ENCODE measurements around the gene PTPN14.
A peak's percentile ranks its signal among the peaks of the same experiment; 100 is the strongest.

DNA sequence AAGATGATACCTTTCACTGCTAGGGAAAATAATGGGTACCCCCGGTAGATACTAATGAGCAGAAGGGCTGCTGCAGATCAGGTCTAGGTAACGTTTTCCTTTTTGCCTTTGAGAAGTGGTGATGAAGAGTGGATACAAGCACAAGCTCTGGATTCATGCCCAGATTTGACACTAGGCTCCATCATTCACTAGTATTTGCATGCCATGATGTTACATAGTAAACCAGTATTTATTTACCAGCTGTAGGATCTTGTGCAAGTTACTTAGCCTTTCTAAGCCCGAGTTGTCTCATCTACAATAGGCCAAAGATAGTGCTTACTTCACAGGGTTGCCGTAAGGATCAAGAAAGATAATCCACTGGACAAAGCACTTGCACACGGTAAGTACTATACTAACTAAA is 14.2 kb downstream of the PTPN14 start:
- TF ChIP-seq POLR2A (IDR thresholded peaks at IDR 0.05; ENCODE audit: low read depth, low read length) (no peak), CEBPB (IDR thresholded peaks at IDR 0.05; ENCODE audit: low read depth, low read length) (0 out of 2 replicates have a peak, but pooled peaks have one; percentile 26)
- TF ChIP-seq, protein P1, sequence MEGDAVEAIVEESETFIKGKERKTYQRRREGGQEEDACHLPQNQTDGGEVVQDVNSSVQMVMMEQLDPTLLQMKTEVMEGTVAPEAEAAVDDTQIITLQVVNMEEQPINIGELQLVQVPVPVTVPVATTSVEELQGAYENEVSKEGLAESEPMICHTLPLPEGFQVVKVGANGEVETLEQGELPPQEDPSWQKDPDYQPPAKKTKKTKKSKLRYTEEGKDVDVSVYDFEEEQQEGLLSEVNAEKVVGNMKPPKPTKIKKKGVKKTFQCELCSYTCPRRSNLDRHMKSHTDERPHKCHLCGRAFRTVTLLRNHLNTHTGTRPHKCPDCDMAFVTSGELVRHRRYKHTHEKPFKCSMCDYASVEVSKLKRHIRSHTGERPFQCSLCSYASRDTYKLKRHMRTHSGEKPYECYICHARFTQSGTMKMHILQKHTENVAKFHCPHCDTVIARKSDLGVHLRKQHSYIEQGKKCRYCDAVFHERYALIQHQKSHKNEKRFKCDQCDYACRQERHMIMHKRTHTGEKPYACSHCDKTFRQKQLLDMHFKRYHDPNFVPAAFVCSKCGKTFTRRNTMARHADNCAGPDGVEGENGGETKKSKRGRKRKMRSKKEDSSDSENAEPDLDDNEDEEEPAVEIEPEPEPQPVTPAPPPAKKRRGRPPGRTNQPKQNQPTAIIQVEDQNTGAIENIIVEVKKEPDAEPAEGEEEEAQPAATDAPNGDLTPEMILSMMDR (conservative IDR thresholded peaks at IDR 0.05; ENCODE audit: low read depth, low read length) = no peak

All from IMR-90 (cell line).